OCI-M2 (cell line): ENCODE data around the gene PPP4R3A.
"Not testable (repeated sequence)": the region's sequence is repeated elsewhere in the genome, so short reads cannot be mapped to it uniquely, and the experiment has no call there.

ENCODE experiments used
- DNase-seq: peaks from one replicate; lab custom pipeline; 2025; ENCODE audit not compliant: unreplicated experiment; lab: John Stamatoyannopoulos, UW

Gene PPP4R3A

DNA sequence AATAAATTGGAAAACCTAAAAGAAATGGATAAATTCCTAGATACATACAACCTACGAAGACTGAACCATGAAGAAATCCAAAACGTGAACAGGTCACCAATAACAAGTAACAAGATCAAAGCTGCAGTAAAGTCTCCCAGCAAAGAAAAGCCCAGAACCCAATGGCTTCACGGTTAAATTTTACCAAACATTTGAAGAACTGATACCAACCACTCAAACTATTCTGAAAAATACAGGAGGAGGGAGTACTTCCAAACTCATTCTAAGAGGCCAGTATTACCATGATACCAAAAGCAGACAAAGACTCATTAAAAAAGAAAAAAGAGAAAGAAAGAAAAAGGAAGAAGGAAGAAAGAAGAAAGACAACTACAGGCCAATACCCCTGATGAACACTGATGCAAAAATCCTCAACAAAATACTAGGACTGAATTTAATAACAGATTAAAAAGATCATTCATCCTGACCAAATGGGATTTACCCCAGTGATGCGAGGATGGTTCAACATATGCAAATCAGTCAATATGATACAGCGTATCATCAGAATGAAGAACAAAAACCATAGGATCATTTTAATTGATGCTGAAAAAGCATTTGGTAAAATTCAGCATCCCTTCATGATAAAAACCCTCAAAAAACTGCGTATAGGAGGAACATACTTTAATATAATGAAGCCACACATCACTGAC is 65.6 kb downstream of the PPP4R3A start:
- DNase-seq, result no peak

- DNase-seq, result no peak
Observed at GRCh38 chr14:91439345-91439744, 70.8 kb downstream of the PPP4R3A start.

DNA sequence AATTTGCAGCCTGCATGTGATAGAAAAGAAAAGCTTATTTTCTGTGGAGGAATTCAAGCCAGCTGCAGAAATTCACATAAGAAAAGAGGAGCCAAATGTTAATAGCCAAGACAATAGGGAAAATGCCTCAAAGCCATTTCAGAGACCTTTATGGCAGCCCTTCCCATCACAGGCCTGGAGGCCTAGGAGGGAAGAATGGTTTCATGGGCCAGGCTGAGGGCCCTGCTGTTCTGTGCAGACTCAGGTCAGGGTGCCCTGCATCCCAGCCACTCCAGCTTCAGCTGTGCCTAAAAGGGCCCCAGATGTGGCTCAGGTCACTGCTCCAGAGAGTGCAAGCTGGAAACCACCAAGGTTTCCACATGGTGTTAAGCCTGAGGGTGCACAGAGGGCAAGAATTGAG is 71.3 kb downstream of the PPP4R3A start:
- DNase-seq, result no peak

- not testable (repeated sequence) for DNase-seq
Observed at GRCh38 chr14:91436266-91436665, 73.8 kb downstream of the PPP4R3A start.

DNA sequence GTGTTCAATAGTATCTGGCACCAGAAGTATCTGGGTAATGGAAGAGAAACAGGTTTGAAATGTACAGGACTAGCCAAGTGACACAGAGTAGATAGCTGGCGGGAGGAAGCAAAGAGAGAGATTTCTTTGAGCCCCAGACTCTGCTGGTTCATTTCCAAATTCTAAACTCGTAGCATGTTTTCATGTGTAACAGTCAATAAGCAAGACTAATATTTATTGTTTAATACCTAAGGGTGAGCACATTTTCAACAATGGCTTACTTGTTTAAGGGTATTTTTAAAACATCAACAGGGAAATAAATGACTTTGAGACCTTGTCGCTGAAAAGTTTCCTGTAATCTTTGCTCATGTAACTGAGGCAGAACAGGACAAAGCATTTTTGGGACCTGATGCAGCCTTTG is 80.7 kb downstream of the PPP4R3A start:
- no peak for DNase-seq

DNA sequence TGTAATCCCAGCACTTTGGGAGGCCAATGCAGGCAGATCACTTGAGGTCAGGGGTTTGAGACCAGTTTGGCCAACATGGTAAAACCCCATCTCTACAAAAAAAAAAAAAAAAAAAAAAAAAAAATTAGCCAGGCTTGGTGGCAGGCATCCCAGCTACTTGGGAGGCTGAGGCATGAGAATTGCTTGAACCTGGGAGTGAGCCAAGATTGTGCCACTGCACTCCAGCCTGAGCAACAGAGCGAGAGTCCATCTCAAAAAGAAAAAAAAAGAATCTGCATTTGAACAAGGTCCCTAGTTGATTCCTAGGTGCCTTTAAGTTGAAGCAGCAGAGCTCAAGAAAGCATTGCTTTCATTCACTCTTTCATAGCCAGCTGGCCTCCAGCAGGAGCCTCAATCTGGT is 81.2 kb downstream of the PPP4R3A start:
- not testable (repeated sequence) for DNase-seq

DNA sequence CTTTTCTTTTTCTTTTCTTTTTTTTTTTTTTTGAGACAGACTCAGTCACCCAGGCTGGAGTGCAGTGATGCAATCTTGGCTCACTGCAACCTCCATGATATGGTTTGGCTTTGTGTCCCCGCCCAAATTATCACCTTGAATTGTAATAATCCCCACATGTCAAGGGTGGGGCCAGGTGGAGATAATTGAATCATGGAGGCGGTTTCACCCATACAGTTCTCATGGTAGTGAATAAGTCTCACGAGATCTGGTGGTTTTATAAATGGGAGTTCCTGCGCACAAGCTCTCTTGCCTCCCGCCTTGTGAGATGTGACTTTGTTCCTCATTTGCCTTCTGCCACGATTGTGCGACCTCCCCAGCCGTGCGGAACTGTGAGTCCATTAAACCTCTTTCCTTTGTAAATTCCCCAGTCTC is 84.6 kb downstream of the PPP4R3A start:
- not testable (repeated sequence) for DNase-seq

- no peak for DNase-seq
Observed at GRCh38 chr14:91424813-91425530, 85.1 kb downstream of the PPP4R3A start.

GRCh38 chr14:91420686-91421085 is 89.4 kb downstream of the PPP4R3A start:
- no peak for DNase-seq

DNA sequence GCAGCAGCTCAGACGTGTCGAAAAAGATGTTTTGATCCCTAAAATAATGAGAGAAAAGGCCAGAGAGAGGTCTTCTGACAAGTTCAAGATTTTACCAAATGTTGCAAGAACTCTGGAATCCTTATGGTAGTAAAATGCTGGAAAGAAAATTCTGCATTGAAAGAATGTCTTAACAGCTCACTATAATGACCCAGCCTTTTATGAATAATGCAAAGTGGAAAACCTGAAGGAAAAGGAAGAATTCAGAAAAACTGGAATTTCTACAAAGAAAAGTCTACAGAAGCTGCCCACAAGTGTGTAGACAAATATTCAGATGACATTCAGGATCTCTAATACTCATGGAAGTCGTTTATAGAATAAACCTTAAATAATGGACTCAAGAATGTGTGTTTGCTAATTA is 90.7 kb downstream of the PPP4R3A start:
- DNase-seq, result no peak

DNA sequence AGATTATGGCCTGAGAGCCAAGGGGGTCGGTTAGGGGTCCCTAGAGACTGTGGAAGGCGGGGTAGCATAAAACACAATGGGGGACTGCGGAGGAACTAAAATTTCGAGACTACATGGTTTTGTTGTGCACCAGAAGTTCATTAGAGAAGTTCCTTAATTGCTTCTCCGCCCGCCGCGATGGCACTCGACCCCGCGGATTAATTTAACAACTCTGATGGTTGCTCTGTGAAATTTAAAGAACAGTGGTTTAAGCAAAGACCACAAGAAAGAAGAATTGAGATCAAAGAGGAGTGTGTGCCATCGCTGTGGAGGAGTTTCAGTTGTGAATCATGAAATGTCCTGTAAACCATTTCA is 91.1 kb downstream of the PPP4R3A start:
- DNase-seq, result no peak

DNA sequence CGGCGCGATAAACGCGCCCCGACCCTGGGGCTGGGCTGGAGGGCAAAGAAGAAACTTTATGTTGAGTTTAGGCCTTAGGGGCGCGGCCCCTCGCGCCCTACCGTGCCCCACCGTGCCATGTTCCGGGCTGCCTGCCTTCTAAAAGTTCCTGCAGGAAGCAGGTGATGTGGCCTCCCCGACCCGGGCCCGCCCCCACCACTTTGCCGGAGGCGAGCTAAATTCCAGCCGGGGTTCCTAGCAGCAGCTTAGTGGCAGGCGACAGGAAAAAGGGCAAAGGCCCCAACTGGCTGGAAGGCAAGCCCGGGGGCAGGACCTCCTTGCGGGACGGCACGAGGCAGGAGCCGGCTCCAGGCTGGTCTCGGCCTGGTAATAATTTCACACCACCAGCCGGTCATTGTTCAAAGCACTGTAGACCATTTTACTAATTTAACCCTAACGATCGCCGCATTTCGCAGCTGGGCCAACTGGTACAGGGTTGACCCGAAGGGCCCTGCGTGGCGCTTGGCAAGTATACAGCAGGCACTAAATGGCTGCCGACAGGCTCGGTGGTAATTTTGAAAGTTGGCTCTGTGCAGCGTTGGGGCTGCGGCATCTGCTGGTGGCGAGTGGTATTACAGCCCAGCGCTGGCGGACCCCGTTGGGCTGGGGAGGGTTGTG is 91.6 kb downstream of the PPP4R3A start:
- peak; percentile 55 for DNase-seq

GRCh38 chr14:91417983-91418386 is 92.1 kb downstream of the PPP4R3A start:
- DNase-seq, result no peak

GRCh38 chr14:91417120-91417982 is 92.8 kb downstream of the PPP4R3A start, which contains the start of gene CCDC88C:
TSS of gene CCDC88C (minus strand) at chr14:91417820. CDS start at chr14:91417690, 130 bp downstream.
- no peak for DNase-seq

DNA sequence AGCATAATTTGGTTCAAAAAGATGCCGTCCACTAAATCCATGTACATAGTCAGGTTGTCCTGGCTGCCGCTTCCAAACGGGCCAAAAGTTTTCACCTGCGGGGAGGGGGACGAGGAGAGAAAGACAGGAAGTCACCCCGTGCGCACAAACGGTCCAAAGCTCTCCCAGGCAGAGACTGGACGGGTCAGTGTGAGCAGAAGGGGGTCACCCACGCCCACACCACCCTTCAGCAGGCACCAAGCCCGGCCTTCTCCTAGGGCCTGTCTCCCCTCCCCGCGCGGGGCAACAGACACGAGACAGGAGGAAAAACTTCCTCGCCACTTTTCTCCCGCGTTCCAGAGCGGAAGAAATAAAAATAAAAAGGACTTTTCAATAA is 93.4 kb downstream of the PPP4R3A start:
- DNase-seq, result no peak

GRCh38 chr14:91415794-91416743 is 94.0 kb downstream of the PPP4R3A start:
- DNase-seq, result no peak

DNA sequence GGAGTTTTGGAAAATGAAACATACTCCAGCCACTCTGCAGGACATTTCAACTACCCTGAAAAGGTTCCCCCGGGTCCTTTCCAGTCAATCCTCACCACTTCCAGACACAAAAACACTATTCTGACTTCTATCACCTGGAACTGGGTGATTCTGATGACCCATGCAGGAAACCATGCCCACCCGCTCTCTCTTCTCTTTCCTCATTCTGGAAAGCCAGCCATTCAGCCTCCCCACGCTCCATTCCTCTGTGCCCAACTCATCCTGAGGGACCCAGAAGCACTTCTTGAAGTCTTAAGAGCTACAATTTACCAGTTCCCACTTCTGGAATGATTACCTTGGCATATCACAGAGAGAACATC is 95.7 kb downstream of the PPP4R3A start:
- no peak for DNase-seq

- no peak for DNase-seq
Observed at GRCh38 chr14:91413547-91414474, 96.3 kb downstream of the PPP4R3A start.

- no peak for DNase-seq
Observed at GRCh38 chr14:91412939-91413338, 97.2 kb downstream of the PPP4R3A start.
